OCI-LY7 (cell line): ENCODE results near the gene ZC2HC1C.

Experiments used
- EZH2phosphoT487 ChIP-seq: fragments of 200-600 bp; sonication (generic); IDR thresholded peaks from 2 replicates; pipeline ENCODE4 v1.6.1; 2018; ENCODE audit warnings: low read depth, borderline replicate concordance, mild to moderate bottlenecking, mixed run types, antibody characterized with exemption, low read length, moderate library complexity, mixed read lengths
- TF ChIP-seq, protein P1 (sequence below): fragments of 200-600 bp; sonication (generic); conservative IDR thresholded peaks from 2 replicates; pipeline ENCODE4 v1.5.1; 2014; ENCODE audit warnings: mild to moderate bottlenecking, antibody characterized with exemption, low read length, moderate library complexity, mixed read lengths

DNA sequence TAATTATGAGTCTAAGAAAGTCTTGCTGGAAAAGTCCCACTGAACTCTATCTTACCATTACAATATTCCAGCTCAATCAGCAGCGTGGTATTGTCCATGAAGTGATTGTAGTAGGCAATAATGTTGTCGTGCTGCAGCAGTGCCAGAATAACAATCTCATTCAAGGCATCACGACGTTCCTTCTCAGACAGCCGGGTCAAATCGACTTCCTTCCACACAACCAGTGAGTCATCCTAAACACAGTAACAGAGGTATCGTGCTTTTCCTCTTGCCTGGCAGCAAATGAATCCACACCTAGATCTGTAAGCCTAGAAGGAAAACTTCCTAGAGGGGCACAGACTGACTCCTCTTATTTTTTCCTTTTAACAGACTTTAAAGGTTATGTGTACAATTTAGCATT, 54.5 kb downstream of the ZC2HC1C start:
- TF ChIP-seq, protein P1, sequence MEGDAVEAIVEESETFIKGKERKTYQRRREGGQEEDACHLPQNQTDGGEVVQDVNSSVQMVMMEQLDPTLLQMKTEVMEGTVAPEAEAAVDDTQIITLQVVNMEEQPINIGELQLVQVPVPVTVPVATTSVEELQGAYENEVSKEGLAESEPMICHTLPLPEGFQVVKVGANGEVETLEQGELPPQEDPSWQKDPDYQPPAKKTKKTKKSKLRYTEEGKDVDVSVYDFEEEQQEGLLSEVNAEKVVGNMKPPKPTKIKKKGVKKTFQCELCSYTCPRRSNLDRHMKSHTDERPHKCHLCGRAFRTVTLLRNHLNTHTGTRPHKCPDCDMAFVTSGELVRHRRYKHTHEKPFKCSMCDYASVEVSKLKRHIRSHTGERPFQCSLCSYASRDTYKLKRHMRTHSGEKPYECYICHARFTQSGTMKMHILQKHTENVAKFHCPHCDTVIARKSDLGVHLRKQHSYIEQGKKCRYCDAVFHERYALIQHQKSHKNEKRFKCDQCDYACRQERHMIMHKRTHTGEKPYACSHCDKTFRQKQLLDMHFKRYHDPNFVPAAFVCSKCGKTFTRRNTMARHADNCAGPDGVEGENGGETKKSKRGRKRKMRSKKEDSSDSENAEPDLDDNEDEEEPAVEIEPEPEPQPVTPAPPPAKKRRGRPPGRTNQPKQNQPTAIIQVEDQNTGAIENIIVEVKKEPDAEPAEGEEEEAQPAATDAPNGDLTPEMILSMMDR: no peak
- no peak for TF ChIP-seq EZH2phosphoT487
